HEK293 (cell line): Measurements from ENCODE around the gene HSPH1.

Experiments used
- CTCF ChIA-PET: fragments of 350-600 bp; formaldehyde crosslinking; extraction: SDS; loops from one replicate; lab custom pipeline; 2021; ENCODE audit warnings: antibody characterized with exemption; lab: Yijun Ruan, JAX
- POLR2A ChIA-PET: fragments of 300-600 bp; formaldehyde crosslinking; extraction: SDS; loops from one replicate; lab custom pipeline; 2020; ENCODE audit warnings: antibody characterized with exemption, inconsistent platforms; lab: Yijun Ruan, JAX
- H3K27ac ChIP-seq: fragments of 200-500 bp; sonication (Bioruptor generic); 2 replicates; pipeline ENCODE4 v1.5.1; 2014; ENCODE audit warnings: low read depth, low read length, control low read depth, inconsistent platforms; ENCODE audit errors: extremely low read depth
- H3K36me3 ChIP-seq, 2 experiments: fragments of 200-500 bp in 1 of 2; sonication (Bioruptor generic) in 1 of 2; 1 replicate in 1 of 2; 2 replicates in 1 of 2; pipeline ENCODE4 v1.5.1; 2014 to 2017; ENCODE audit warnings: inconsistent platforms in 2 of 2, low read length in 2 of 2; ENCODE audit not compliant: control insufficient read depth in 2 of 2, insufficient read depth in 1 of 2
- H3K4me1 ChIP-seq: fragments of 200-500 bp; sonication (Bioruptor generic); 2 replicates; pipeline ENCODE4 v1.5.1; 2014; ENCODE audit warnings: mild to moderate bottlenecking, low read length, inconsistent platforms; ENCODE audit not compliant: control insufficient read depth, insufficient read depth
- H3K4me3 ChIP-seq: 2 replicates; pipeline ENCODE4 v1.5.1; 2011; ENCODE audit warnings: low read depth, mild to moderate bottlenecking, control low read depth, low read length, moderate library complexity
- H3K9me3 ChIP-seq: fragments of 200-500 bp; sonication (Bioruptor generic); 2 replicates; pipeline ENCODE4 v1.5.1; 2014; ENCODE audit warnings: low read depth, low read length, inconsistent platforms; ENCODE audit not compliant: control insufficient read depth, insufficient read depth
- BCL11A ChIP-seq: fragments of 450-650 bp; formaldehyde crosslinking; IDR thresholded peaks from 2 replicates; pipeline ENCODE4 v1.5.1; 2016; ENCODE audit warnings: low read depth, missing biosample characterization, missing genetic modification characterization
- BCL11B ChIP-seq: fragments of 450-650 bp; formaldehyde crosslinking; IDR thresholded peaks from 2 replicates; pipeline ENCODE4 v1.5.1; 2016; ENCODE audit warnings: low read depth, missing biosample characterization, missing genetic modification characterization
- KLF1 ChIP-seq: fragments of 450-650 bp; formaldehyde crosslinking; IDR thresholded peaks from 2 replicates; pipeline ENCODE4 v1.5.1; 2016; ENCODE audit warnings: missing biosample characterization, missing genetic modification characterization
- KLF16 ChIP-seq: fragments of 450-650 bp; formaldehyde crosslinking; IDR thresholded peaks from 2 replicates; pipeline ENCODE4 v1.5.1; 2017; ENCODE audit warnings: missing biosample characterization, missing genetic modification characterization
- MZF1 ChIP-seq: fragments of 450-650 bp; formaldehyde crosslinking; IDR thresholded peaks from 2 replicates; pipeline ENCODE4 v1.5.1; 2017; ENCODE audit warnings: missing biosample characterization, missing genetic modification characterization, borderline replicate concordance
- RBAK ChIP-seq: fragments of 450-650 bp; formaldehyde crosslinking; IDR thresholded peaks from 2 replicates; pipeline ENCODE4 v1.5.1; 2016; ENCODE audit warnings: missing biosample characterization, missing genetic modification characterization
- SCRT1 ChIP-seq: fragments of 450-650 bp; formaldehyde crosslinking; IDR thresholded peaks from 2 replicates; pipeline ENCODE4 v1.5.1; 2016; ENCODE audit warnings: missing biosample characterization, missing genetic modification characterization, borderline replicate concordance
- SP7 ChIP-seq: fragments of 450-650 bp; formaldehyde crosslinking; IDR thresholded peaks from 2 replicates; pipeline ENCODE4 v1.5.1; 2016; ENCODE audit warnings: missing biosample characterization, missing genetic modification characterization
- ZNF221 ChIP-seq: fragments of 450-650 bp; formaldehyde crosslinking; IDR thresholded peaks from 2 replicates; pipeline ENCODE4 v1.5.1; 2017; ENCODE audit warnings: missing biosample characterization, missing genetic modification characterization, borderline replicate concordance
- ZNF302 ChIP-seq: fragments of 450-650 bp; formaldehyde crosslinking; IDR thresholded peaks from 2 replicates; pipeline ENCODE4 v1.5.1; 2016; ENCODE audit warnings: missing biosample characterization, missing genetic modification characterization, low read depth
- ZNF341 ChIP-seq: fragments of 450-650 bp; formaldehyde crosslinking; IDR thresholded peaks from 2 replicates; pipeline ENCODE4; 2016; ENCODE audit warnings: low read depth, missing biosample characterization, missing genetic modification characterization
- ZNF366 ChIP-seq: fragments of 450-650 bp; formaldehyde crosslinking; conservative IDR thresholded peaks from 2 replicates; pipeline ENCODE4 v1.5.1; 2016; ENCODE audit warnings: missing biosample characterization, missing genetic modification characterization
- ZNF433 ChIP-seq: fragments of 450-650 bp; formaldehyde crosslinking; IDR thresholded peaks from 2 replicates; pipeline ENCODE4 v1.5.1; 2016; ENCODE audit warnings: missing biosample characterization, missing genetic modification characterization, low read depth
- ZNF529 ChIP-seq: fragments of 450-650 bp; formaldehyde crosslinking; IDR thresholded peaks from 2 replicates; pipeline ENCODE4 v1.5.1; 2017; ENCODE audit warnings: missing genetic modification characterization, missing biosample characterization; ENCODE audit not compliant: insufficient replicate concordance
- ZNF544 ChIP-seq: fragments of 450-650 bp; formaldehyde crosslinking; IDR thresholded peaks from 2 replicates; pipeline ENCODE4 v1.5.0; 2017; ENCODE audit warnings: missing biosample characterization, missing genetic modification characterization
- ZNF571 ChIP-seq: fragments of 450-650 bp; formaldehyde crosslinking; IDR thresholded peaks from 2 replicates; pipeline ENCODE4 v1.5.0; 2017; ENCODE audit warnings: missing biosample characterization, missing genetic modification characterization
- ZNF624 ChIP-seq: fragments of 450-650 bp; formaldehyde crosslinking; IDR thresholded peaks from 2 replicates; pipeline ENCODE4 v1.5.1; 2017; ENCODE audit warnings: missing biosample characterization, missing genetic modification characterization
- ZNF792 ChIP-seq: fragments of 450-650 bp; formaldehyde crosslinking; IDR thresholded peaks from 2 replicates; pipeline ENCODE4 v1.5.1; 2016; ENCODE audit warnings: missing biosample characterization, missing genetic modification characterization
- ZNF830 ChIP-seq: fragments of 450-650 bp; IDR thresholded peaks from 2 replicates; pipeline ENCODE4 v1.5.0; 2018; ENCODE audit warnings: missing biosample characterization, missing genetic modification characterization, low read depth, mild to moderate bottlenecking, moderate library complexity
- ZSCAN23 ChIP-seq: fragments of 450-650 bp; formaldehyde crosslinking; IDR thresholded peaks from 2 replicates; pipeline ENCODE4 v1.5.1; 2016; ENCODE audit warnings: missing biosample characterization, missing genetic modification characterization
- ZSCAN30 ChIP-seq: fragments of 450-650 bp; IDR thresholded peaks from 2 replicates; pipeline ENCODE4 v1.5.1; 2018; ENCODE audit warnings: missing biosample characterization, mild to moderate bottlenecking, missing genetic modification characterization, moderate library complexity
- TF ChIP-seq, protein P1 (sequence below): fragments of 450-650 bp; formaldehyde crosslinking; IDR thresholded peaks from 2 replicates; pipeline ENCODE4 v1.5.1; 2016; ENCODE audit warnings: missing biosample characterization, missing genetic modification characterization
- TF ChIP-seq, protein P2 (sequence below): fragments of 450-650 bp; formaldehyde crosslinking; IDR thresholded peaks from 2 replicates; pipeline ENCODE4 v1.5.1; 2016; ENCODE audit warnings: missing biosample characterization, missing genetic modification characterization

HSPH1 gene

DNA sequence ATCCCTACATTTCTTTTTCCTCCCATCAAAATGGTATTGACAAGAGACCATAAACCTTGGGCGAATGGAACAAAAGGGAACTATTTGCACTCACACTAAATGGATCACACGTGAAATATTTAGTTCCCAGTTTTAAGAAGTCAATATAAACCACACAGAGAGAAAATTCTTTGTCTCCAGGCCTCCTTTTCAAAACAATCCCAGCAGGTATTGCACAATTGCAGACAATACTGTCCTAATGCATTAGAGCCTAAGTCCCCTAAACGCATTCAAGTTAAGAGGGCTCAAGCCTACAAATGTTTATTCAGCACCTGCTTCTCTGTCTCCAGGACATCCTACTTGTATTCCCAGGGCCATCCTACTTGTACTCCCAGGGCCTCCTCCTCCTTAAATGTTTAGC lies 36.8 kb upstream of the HSPH1 start (continued):
- TF ChIP-seq SCRT1 (tag by site-specific recombination) = no peak
- no peak for TF ChIP-seq KLF16 (tag by site-specific recombination)

DNA sequence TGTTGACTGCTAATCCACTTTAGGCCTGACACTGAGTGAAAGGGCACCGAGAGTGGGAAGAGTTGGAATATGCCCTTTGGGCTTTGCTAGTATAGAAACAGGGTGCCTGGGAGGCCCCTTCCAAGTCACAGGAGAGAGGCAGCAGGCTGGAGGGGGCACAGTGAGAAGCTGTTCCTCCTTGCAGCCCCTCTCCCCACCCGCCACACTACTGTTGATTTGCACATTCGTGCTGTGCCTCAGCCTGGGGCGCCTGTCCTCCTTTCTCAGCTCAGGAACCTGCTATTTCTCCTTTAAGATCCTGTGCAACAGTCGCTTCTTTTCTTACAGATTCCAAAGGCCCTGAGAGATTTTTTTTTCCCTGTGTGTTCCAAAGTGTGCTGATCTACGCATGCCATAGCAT lies 35.3 kb upstream of the HSPH1 start:
- no peak overlapping the region for H3K27ac ChIP-seq
- no peaks in the 10 kb centered on the region for H3K36me3 ChIP-seq
- no peak for TF ChIP-seq ZSCAN30 (tag by site-specific recombination)
- 0 out of 2 replicates have a peak, but pooled peaks have one; percentile 14 for TF ChIP-seq ZNF341
- TF ChIP-seq, all 188 proteins: peak for 1
- H3K4me1 ChIP-seq = peaks cover 2% of the 10 kb centered on the region; the same call in 1 of the 2 replicates
- H3K9me3 ChIP-seq = no peaks in the 10 kb centered on the region
- no peak overlapping the region for H3K4me3 ChIP-seq
- CTCF ChIA-PET = interaction anchor here (0.6 to 0.8 kb wide), 2 partner anchors 227 to 392 kb away, joined by 3 to 5 read pairs; no protein-coding TSS in a partner anchor
- POLR2A ChIA-PET = no interaction called here

DNA sequence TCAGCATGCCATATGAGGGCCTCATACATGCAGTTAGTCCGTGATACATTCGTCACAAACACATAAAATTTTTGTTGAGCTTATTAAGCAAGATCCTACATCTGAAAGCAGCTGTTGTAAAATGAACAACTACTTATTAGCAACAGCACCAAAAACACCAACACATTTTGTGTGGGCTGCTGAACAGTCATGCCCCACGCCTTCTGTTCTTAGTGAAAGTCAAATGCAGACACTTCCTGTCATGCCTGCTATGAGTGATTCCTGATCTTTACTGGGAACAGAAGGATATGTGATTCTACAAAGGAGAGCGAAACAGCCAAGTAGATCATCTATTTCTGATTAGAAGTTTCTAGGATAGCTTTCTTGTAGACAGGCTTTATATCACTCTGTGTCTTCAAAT lies 33.9 kb upstream of the HSPH1 start:
- ChIA-PET CTCF (interaction anchor here (0.8 kb wide), 1 partner anchor 343 kb away, joined by 3 read pairs; no protein-coding TSS in a partner anchor), POLR2A (no interaction called here)
- TF ChIP-seq ZNF544 (tag by site-specific recombination) (no peak), SP7 (tag by site-specific recombination) (no peak), ZNF366 (no peak), BCL11B (tag by site-specific recombination) (no peak), ZNF792 (tag by site-specific recombination) (no peak), ZNF433 (tag by site-specific recombination) (no peak), ZNF302 (tag by site-specific recombination) (no peak), ZNF830 (tag by site-specific recombination) (no peak), ZNF571 (tag by site-specific recombination) (no peak), BCL11A (no peak), ZNF221 (tag by site-specific recombination) (no peak), RBAK (no peak), KLF1 (no peak), ZSCAN23 (tag by site-specific recombination) (no peak), ZNF529 (tag by site-specific recombination) (no peak), ZNF624 (no peak), MZF1 (no peak)
- TF ChIP-seq, protein P1, sequence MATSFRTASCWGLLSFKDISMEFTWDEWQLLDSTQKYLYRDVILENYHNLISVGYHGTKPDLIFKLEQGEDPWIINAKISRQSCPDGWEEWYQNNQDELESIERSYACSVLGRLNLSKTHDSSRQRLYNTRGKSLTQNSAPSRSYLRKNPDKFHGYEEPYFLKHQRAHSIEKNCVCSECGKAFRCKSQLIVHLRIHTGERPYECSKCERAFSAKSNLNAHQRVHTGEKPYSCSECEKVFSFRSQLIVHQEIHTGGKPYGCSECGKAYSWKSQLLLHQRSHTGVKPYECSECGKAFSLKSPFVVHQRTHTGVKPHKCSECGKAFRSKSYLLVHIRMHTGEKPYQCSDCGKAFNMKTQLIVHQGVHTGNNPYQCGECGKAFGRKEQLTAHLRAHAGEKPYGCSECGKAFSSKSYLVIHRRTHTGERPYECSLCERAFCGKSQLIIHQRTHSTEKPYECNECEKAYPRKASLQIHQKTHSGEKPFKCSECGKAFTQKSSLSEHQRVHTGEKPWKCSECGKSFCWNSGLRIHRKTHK (tag by site-specific recombination) = no peak
- TF ChIP-seq, protein P2, sequence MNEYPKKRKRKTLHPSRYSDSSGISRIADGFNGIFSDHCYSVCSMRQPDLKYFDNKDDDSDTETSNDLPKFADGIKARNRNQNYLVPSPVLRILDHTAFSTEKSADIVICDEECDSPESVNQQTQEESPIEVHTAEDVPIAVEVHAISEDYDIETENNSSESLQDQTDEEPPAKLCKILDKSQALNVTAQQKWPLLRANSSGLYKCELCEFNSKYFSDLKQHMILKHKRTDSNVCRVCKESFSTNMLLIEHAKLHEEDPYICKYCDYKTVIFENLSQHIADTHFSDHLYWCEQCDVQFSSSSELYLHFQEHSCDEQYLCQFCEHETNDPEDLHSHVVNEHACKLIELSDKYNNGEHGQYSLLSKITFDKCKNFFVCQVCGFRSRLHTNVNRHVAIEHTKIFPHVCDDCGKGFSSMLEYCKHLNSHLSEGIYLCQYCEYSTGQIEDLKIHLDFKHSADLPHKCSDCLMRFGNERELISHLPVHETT (tag by site-specific recombination) = no peak

More for the DNA sequence above, 33.9 kb upstream of the HSPH1 start:
- Histone ChIP-seq H3K4me1 (no peaks in the 10 kb centered on the region), H3K36me3 (no peaks in the 10 kb centered on the region), H3K9me3 (no peaks in the 10 kb centered on the region), H3K4me3 (no peak overlapping the region), H3K27ac (no peak overlapping the region)
